ENCODE data around the gene PACRG.

The PACRG gene

GRCh38 chr6:163226181-163226835 lies 498.5 kb downstream of the PACRG start:
- DNase-seq = no peak

GRCh38 chr6:163226836-163227485 lies 499.2 kb downstream of the PACRG start:
- DNase-seq = no peak

- no peak for DNase-seq
Observed at GRCh38 chr6:163228041-163228440, 500.3 kb downstream of the PACRG start.

GRCh38 chr6:163229050-163229449 lies 501.3 kb downstream of the PACRG start:
- DNase-seq = no peak

GRCh38 chr6:163230901-163231300 lies 503.1 kb downstream of the PACRG start:
- no peak for DNase-seq

- DNase-seq = no peak
Observed at GRCh38 chr6:163231356-163232014, 503.7 kb downstream of the PACRG start.

- DNase-seq = no peak
Observed at GRCh38 chr6:163232015-163232523, 504.3 kb downstream of the PACRG start.

- DNase-seq = no peak
Observed at GRCh38 chr6:163232649-163233048, 504.9 kb downstream of the PACRG start.

GRCh38 chr6:163237110-163237509 lies 509.3 kb downstream of the PACRG start:
- DNase-seq = no peak

- no peak for DNase-seq
Observed at GRCh38 chr6:163239572-163240340, 512.0 kb downstream of the PACRG start.

- no peak for DNase-seq
Observed at GRCh38 chr6:163240556-163240955, 512.8 kb downstream of the PACRG start.

- no peak for DNase-seq
Observed at GRCh38 chr6:163241683-163242082, 513.9 kb downstream of the PACRG start.

GRCh38 chr6:163243083-163243482 lies 515.3 kb downstream of the PACRG start:
- DNase-seq = no peak

GRCh38 chr6:163243692-163244589 lies 516.2 kb downstream of the PACRG start:
- no peak for DNase-seq

- no peak for DNase-seq
Observed at GRCh38 chr6:163248051-163248450, 520.3 kb downstream of the PACRG start.

- DNase-seq = no peak
Observed at GRCh38 chr6:163249651-163250101, 521.9 kb downstream of the PACRG start.

- no peak for DNase-seq
Observed at GRCh38 chr6:163250116-163250515, 522.3 kb downstream of the PACRG start.

- DNase-seq = no peak
Observed at GRCh38 chr6:163252061-163252591, 524.4 kb downstream of the PACRG start.

- no peak for DNase-seq
Observed at GRCh38 chr6:163253556-163254213, 525.9 kb downstream of the PACRG start.

GRCh38 chr6:163254341-163254835 lies 526.6 kb downstream of the PACRG start:
- no peak for DNase-seq

GRCh38 chr6:163255265-163255664 lies 527.5 kb downstream of the PACRG start:
- no peak for DNase-seq
